Endothelial cell of umbilical vein (primary cell): ENCODE data around the gene KNCN. TPM values are rescaled to one million over a fixed set of nuclear protein-coding genes. Genes with fewer than 3 reads are reported as not detected.

Experiments used
- BruUV-seq: library from RNA; stranded (reverse); fragments of 400-500 nt; replicated peaks from 2 replicates; lab custom pipeline; 2021; lab: Mats Ljungman, UMichigan
- CTCF ChIA-PET: fragments of 300-600, 350-600 bp; sonication (Branson Sonifier 250); formaldehyde crosslinking; loops from one replicate; lab custom pipeline; 2021; ENCODE audit warnings: antibody characterized with exemption, inconsistent platforms; lab: Charles Lee
- POLR2A ChIA-PET: fragments of 300-600, 350-600 bp; sonication (Branson Sonifier 250); formaldehyde crosslinking; loops from one replicate; lab custom pipeline; 2021; ENCODE audit warnings: antibody characterized with exemption, inconsistent platforms; lab: Charles Lee
- DNase-seq: peaks from one replicate; pipeline ENCODE4 v3.0.0-alpha.2; 2011; ENCODE audit warnings: low read depth, low spot score
- FAIRE-seq: peaks from 2 replicates; lab custom pipeline; 2011; peaks lifted over from hg19 to GRCh38; lab: Jason Lieb, UNC
- H2AFZ ChIP-seq: 2 replicates; pipeline ENCODE4 v1.6.0; 2012; ENCODE audit warnings: low read depth, low read length, control low read depth, inconsistent platforms
- H3K27ac ChIP-seq: 2 replicates; pipeline ENCODE4 v1.5.1; 2011; ENCODE audit warnings: low read depth, mild to moderate bottlenecking, control low read depth, low read length, moderate library complexity; ENCODE audit not compliant: insufficient read depth
- H3K27me3 ChIP-seq, 2 experiments: 2 replicates each; pipeline versions ENCODE4 v1.6.0 to v1.6.1; 2011; ENCODE audit warnings: low read length in 2 of 2, mixed read lengths in 1 of 2; ENCODE audit not compliant: control insufficient read depth in 2 of 2, insufficient read depth in 2 of 2
- H3K36me3 ChIP-seq, 2 experiments: 2 replicates in 1 of 2; 3 replicates in 1 of 2; pipeline ENCODE4 v1.5.1; 2011; ENCODE audit warnings: low read length in 2 of 2, mild to moderate bottlenecking in 1 of 2, moderate library complexity in 1 of 2; ENCODE audit not compliant: control insufficient read depth in 2 of 2, insufficient read depth in 2 of 2; ENCODE audit errors: extremely low read depth in 1 of 2
- H3K4me1 ChIP-seq: 3 replicates; pipeline ENCODE4 v1.5.1; 2011; ENCODE audit warnings: mild to moderate bottlenecking, low read length; ENCODE audit not compliant: control insufficient read depth, insufficient read depth; ENCODE audit errors: extremely low read depth
- H3K4me2 ChIP-seq: 2 replicates; pipeline ENCODE4 v1.6.1; 2011; ENCODE audit warnings: low read length, control low read depth, mixed read lengths; ENCODE audit not compliant: insufficient read depth
- H3K4me3 ChIP-seq, 3 experiments: fragments of 200-600 bp in 1 of 3; sonication (generic), shearing (Covaris generic) in 1 of 3; replicated peaks in 1 of 3; 2 replicates each; pipeline ENCODE4 v1.5.1; 2011 to 2016; ENCODE audit warnings: control low read depth in 3 of 3, low read length in 3 of 3, mild to moderate bottlenecking in 2 of 3, inconsistent platforms in 1 of 3, low read depth in 1 of 3, moderate library complexity in 1 of 3; ENCODE audit not compliant: insufficient read depth in 1 of 3
- H3K79me2 ChIP-seq: 2 replicates; pipeline ENCODE4 v1.6.0; 2012; ENCODE audit warnings: low read length, inconsistent platforms; ENCODE audit not compliant: control insufficient read depth, insufficient read depth
- H3K9ac ChIP-seq: replicated peaks from 2 replicates; pipeline ENCODE3; 2011; ENCODE audit warnings: low read length, control low read depth; ENCODE audit not compliant: insufficient read depth; ENCODE audit errors: extremely low read depth
- H3K9me1 ChIP-seq: replicated peaks from 3 replicates; pipeline ENCODE4 v1.6.0; 2011; ENCODE audit warnings: mild to moderate bottlenecking, low read length; ENCODE audit not compliant: control insufficient read depth, insufficient read depth; ENCODE audit errors: extremely low read depth
- H3K9me3 ChIP-seq: replicated peaks from 2 replicates; pipeline ENCODE4 v1.5.1; 2012; ENCODE audit warnings: low read length, inconsistent platforms; ENCODE audit not compliant: control insufficient read depth, insufficient read depth
- H4K20me1 ChIP-seq: replicated peaks from 2 replicates; pipeline ENCODE3; 2011; ENCODE audit warnings: mild to moderate bottlenecking, low read length; ENCODE audit not compliant: control insufficient read depth, insufficient read depth; ENCODE audit errors: extremely low read depth
- CTCF ChIP-seq, 2 donors: IDR thresholded peaks; 1 replicate in 1 of 2; 2 replicates in 1 of 2; pipeline ENCODE4 v1.5.1; 2011; ENCODE audit warnings: low read length in 2 of 2, mild to moderate bottlenecking in 2 of 2, moderate library complexity in 2 of 2, control low read depth in 1 of 2, inconsistent platforms in 1 of 2, low read depth in 1 of 2; ENCODE audit not compliant: insufficient read depth in 1 of 2; ENCODE audit errors: extremely low read depth in 1 of 2
- EZH2 ChIP-seq: IDR thresholded peaks from 2 replicates; pipeline ENCODE4 v1.6.1; 2012; ENCODE audit warnings: borderline replicate concordance, low read depth, mild to moderate bottlenecking, moderate library complexity, low read length, inconsistent platforms; ENCODE audit not compliant: severe bottlenecking
- FOS ChIP-seq: IDR thresholded peaks from 2 replicates; pipeline ENCODE4 v1.6.1; 2011; ENCODE audit warnings: mild to moderate bottlenecking, low read length, moderate library complexity, borderline replicate concordance; ENCODE audit not compliant: insufficient read depth
- GATA2 ChIP-seq: IDR thresholded peaks from 2 replicates; pipeline ENCODE4 v1.7.0; 2011; ENCODE audit warnings: low read depth, mild to moderate bottlenecking, moderate library complexity, mixed read lengths, low read length; ENCODE audit not compliant: insufficient read length, insufficient read depth
- JUN ChIP-seq: IDR thresholded peaks from 2 replicates; pipeline ENCODE4 v1.6.1; 2011; ENCODE audit warnings: borderline replicate concordance, low read depth; ENCODE audit not compliant: insufficient read length, insufficient read depth
- MYC ChIP-seq: IDR thresholded peaks from one replicate; pipeline ENCODE4 v1.6.1; 2011; ENCODE audit warnings: mild to moderate bottlenecking, low read depth, low read length
- POLR2A ChIP-seq: IDR thresholded peaks from 2 replicates; pipeline ENCODE4 v1.6.1; 2012; ENCODE audit warnings: low read depth, mild to moderate bottlenecking, control low read depth, low read length
- POLR2AphosphoS5 ChIP-seq: IDR thresholded peaks from 2 replicates; pipeline ENCODE4 v1.6.1; 2012; ENCODE audit warnings: low read depth, mild to moderate bottlenecking, control low read depth, low read length, moderate library complexity; ENCODE audit not compliant: insufficient read depth
- dilution Hi-C: fragments of 300-500 bp; cut with MboI; formaldehyde crosslinking; loops from one replicate; pipeline ENCODE4 v1.15.0; 2019; ENCODE audit warnings: low sequenced_read_pairs; ENCODE audit not compliant: extremely low pct_ligation_motif_present
- intact Hi-C: fragments of 100-400 bp; cut with micrococcal nuclease; formaldehyde crosslinking; loops from one replicate; pipeline ENCODE4 v1.10.0; 2022
- polyA plus RNA-seq, 4 experiments: library from polyadenylated mRNA; depleted of rRNA in 3 of 4; stranded (reverse) in 3 of 4; unstranded in 1 of 4; fragments of >200 nt; gene quantifications; 2 replicates each; pipeline versions ENCODE4 v1.2.1 to v1.2.3, GENCODE V29; 2011 to 2012; ENCODE audit warnings: missing spikeins in 1 of 4
- total RNA-seq: library from RNA; stranded (reverse); gene quantifications from 2 replicates; pipeline ENCODE4 v1.2.3, GENCODE V29; 2021
- TF ChIP-seq, protein P1 (sequence below): IDR thresholded peaks from 2 replicates; pipeline ENCODE4 v1.6.1; 2011; ENCODE audit not compliant: insufficient read depth, insufficient read length

KNCN gene
- total and polyA plus RNA-seq, 2 donors (not counting 3 experiments of a cell fraction or from before 2014, with no cell fraction given) = not detected

DNA sequence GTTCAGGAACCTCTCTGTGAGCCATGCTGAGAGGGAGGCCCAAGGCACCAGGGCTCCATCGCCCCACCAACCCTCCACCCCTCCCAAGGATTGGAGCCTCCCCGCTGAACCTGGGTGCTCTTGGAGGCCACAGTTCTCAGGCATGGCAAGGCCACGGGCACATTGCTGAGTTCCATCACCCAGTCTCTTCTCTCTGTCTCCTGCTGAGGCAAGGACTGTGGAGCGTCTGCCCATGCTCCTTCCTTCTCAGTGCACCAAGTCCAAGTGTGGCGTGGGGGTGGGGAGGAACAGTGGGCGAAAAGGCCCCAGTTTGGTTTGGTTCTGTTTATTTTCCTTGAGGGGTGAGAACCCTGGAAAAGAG is 2.8 kb upstream of the KNCN start:
- no peaks in the 10 kb centered on the region for H3K4me1 ChIP-seq
- intact Hi-C loops (no loop called here), dilution Hi-C loops (no loop called here)
- no peak for TF ChIP-seq POLR2A
- FAIRE-seq = no peak
- H3K9ac ChIP-seq = no peak overlapping the region
- POLR2A ChIA-PET = no interaction called here
- no peak for DNase-seq
- no peaks in the 10 kb centered on the region for H3K9me3 ChIP-seq
- H4K20me1 ChIP-seq = no peaks in the 10 kb centered on the region
- no peaks in the 10 kb centered on the region for H3K79me2 ChIP-seq
- peaks cover 12 to 13% of the 10 kb centered on the region in 2 experiments for H3K27me3 ChIP-seq
- H3K9me1 ChIP-seq = no peaks in the 10 kb centered on the region
- CTCF ChIA-PET = no interaction called here
- no peaks in the 10 kb centered on the region for H3K36me3 ChIP-seq
- no peak overlapping the region for H3K4me2 ChIP-seq
- no peak overlapping the region for H2AFZ ChIP-seq
- H3K4me3 ChIP-seq = no peak overlapping the region
- BruUV-seq = no TSS peak
- no peak overlapping the region for H3K27ac ChIP-seq

GRCh38 chr1:46553506-46553905 is 2.1 kb upstream of the KNCN start:
- Histone ChIP-seq H3K27ac (no peak overlapping the region), H3K27me3 (peaks cover 12 to 13% of the 10 kb centered on the region in 2 experiments), H3K36me3 (no peaks in the 10 kb centered on the region), H3K9me3 (no peaks in the 10 kb centered on the region), H3K9ac (no peak overlapping the region), H2AFZ (no peak overlapping the region), H3K79me2 (no peaks in the 10 kb centered on the region), H3K4me3 (no peak overlapping the region), H3K4me1 (no peaks in the 10 kb centered on the region), H4K20me1 (no peaks in the 10 kb centered on the region), H3K9me1 (no peaks in the 10 kb centered on the region), H3K4me2 (no peak overlapping the region)
- intact Hi-C loops (no loop called here), dilution Hi-C loops (no loop called here)
- DNase-seq (no peak), FAIRE-seq (no peak)
- POLR2A ChIA-PET = no interaction called here
- no TSS peak for BruUV-seq
- CTCF ChIA-PET = no interaction called here
- TF ChIP-seq EZH2 (no peak), GATA2 (no peak), POLR2A (no peak), MYC (no peak), FOS (no peak), POLR2AphosphoS5 (no peak), CTCF (IDR thresholded peaks at IDR 0.05; ENCODE audit: extremely low read depth in 1 of 2, insufficient read depth in 1 of 2, low read depth in 1 of 2, low read length in 2 of 2) (no peak), JUN (no peak)
- TF ChIP-seq, protein P1, sequence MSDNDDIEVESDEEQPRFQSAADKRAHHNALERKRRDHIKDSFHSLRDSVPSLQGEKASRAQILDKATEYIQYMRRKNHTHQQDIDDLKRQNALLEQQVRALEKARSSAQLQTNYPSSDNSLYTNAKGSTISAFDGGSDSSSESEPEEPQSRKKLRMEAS = no peak
